Caco-2 (cell line): ENCODE data around the gene TBXAS1. TPM values are rescaled to one million over a fixed set of nuclear protein-coding genes. Genes with fewer than 3 reads are reported as not detected.

ENCODE experiments used
- BruUV-seq: library from RNA; stranded (reverse); fragments of 400-500 nt; replicated peaks from 2 replicates; lab custom pipeline; 2021; lab: Mats Ljungman, UMichigan
- CTCF ChIA-PET: fragments of 300-600 bp; sonication (Branson Sonifier 250); formaldehyde crosslinking; loops from one replicate; lab custom pipeline; 2022; ENCODE audit warnings: antibody characterized with exemption; lab: Charles Lee
- POLR2A ChIA-PET: fragments of 300-600 bp; sonication (Branson Sonifier 250); formaldehyde crosslinking; loops from one replicate; lab custom pipeline; 2022; ENCODE audit warnings: antibody characterized with exemption; lab: Charles Lee
- DNase-seq, 2 experiments: peaks; one replicate each; pipeline versions ENCODE4 v3.0.0 to v3.0.0-alpha.2; 2020 to 2022
- H3K27me3 ChIP-seq: replicated peaks from 2 replicates; pipeline ENCODE4 v1.6.0; 2011; ENCODE audit warnings: low read length; ENCODE audit not compliant: control insufficient read depth, insufficient read depth
- H3K36me3 ChIP-seq: 2 replicates; pipeline ENCODE4 v1.5.1; 2011; ENCODE audit warnings: low read length; ENCODE audit not compliant: control insufficient read depth, insufficient read depth
- H3K4me1 ChIP-seq: fragments of 250-450 bp; sonication (Bioruptor Pico); 2 replicates; pipeline ENCODE4 v1.5.1; 2020; ENCODE audit warnings: mild to moderate bottlenecking
- H3K4me3 ChIP-seq: 2 replicates; pipeline ENCODE4 v1.5.1; 2011; ENCODE audit warnings: low read depth, mild to moderate bottlenecking, control low read depth, low read length
- H3K9me3 ChIP-seq: fragments of 250-450 bp; sonication (Bioruptor Pico); 2 replicates; pipeline ENCODE4 v1.5.1; 2020; ENCODE audit warnings: mild to moderate bottlenecking, moderate library complexity
- H3K27ac Mint-ChIP-seq: one replicate; pipeline ENCODE4 v1.8.0; 2022; ENCODE audit warnings: mixed read lengths; ENCODE audit not compliant: unreplicated experiment
- H3K27me3 Mint-ChIP-seq: one replicate; pipeline ENCODE4 v1.8.0; 2022; ENCODE audit warnings: mixed read lengths; ENCODE audit not compliant: insufficient read depth, unreplicated experiment
- H3K36me3 Mint-ChIP-seq: one replicate; pipeline ENCODE4 v1.8.0; 2022; ENCODE audit warnings: mild to moderate bottlenecking, mixed read lengths; ENCODE audit not compliant: insufficient read depth, unreplicated experiment
- H3K4me1 Mint-ChIP-seq: one replicate; pipeline ENCODE4 v1.8.0; 2022; ENCODE audit warnings: low read depth, mixed read lengths; ENCODE audit not compliant: unreplicated experiment
- H3K4me3 Mint-ChIP-seq: one replicate; pipeline ENCODE4 v1.8.0; 2022; ENCODE audit warnings: mild to moderate bottlenecking, moderate library complexity, mixed read lengths; ENCODE audit not compliant: unreplicated experiment
- H3K9me3 Mint-ChIP-seq: one replicate; pipeline ENCODE4 v1.8.0; 2022; ENCODE audit warnings: mixed read lengths; ENCODE audit not compliant: unreplicated experiment
- intact Hi-C: fragments of 100-400 bp; cut with micrococcal nuclease; formaldehyde crosslinking; loops from one replicate; pipeline ENCODE4 v1.10.0; 2022; ENCODE audit not compliant: unreplicated experiment
- total RNA-seq: library from RNA; stranded (reverse); gene quantifications from 2 replicates; pipeline ENCODE4 v1.2.3, GENCODE V29; 2022
- TF ChIP-seq, protein P1 (sequence below), 2 experiments: fragments of 200-600 bp in 1 of 2; IDR thresholded peaks; 1 replicate in 1 of 2; 2 replicates in 1 of 2; pipeline versions ENCODE4 v1.5.1 to v1.8.0; 2011 to 2022; ENCODE audit warnings: antibody characterized with exemption in 1 of 2, control low read depth in 1 of 2, inconsistent platforms in 1 of 2, low read depth in 1 of 2, low read length in 1 of 2, mild to moderate bottlenecking in 1 of 2, moderate library complexity in 1 of 2; ENCODE audit not compliant: insufficient read depth in 1 of 2, severe bottlenecking in 1 of 2, unreplicated experiment in 1 of 2

Gene TBXAS1
- total RNA-seq, 1 experiment from 2014 or later: 1.6 TPM

DNA sequence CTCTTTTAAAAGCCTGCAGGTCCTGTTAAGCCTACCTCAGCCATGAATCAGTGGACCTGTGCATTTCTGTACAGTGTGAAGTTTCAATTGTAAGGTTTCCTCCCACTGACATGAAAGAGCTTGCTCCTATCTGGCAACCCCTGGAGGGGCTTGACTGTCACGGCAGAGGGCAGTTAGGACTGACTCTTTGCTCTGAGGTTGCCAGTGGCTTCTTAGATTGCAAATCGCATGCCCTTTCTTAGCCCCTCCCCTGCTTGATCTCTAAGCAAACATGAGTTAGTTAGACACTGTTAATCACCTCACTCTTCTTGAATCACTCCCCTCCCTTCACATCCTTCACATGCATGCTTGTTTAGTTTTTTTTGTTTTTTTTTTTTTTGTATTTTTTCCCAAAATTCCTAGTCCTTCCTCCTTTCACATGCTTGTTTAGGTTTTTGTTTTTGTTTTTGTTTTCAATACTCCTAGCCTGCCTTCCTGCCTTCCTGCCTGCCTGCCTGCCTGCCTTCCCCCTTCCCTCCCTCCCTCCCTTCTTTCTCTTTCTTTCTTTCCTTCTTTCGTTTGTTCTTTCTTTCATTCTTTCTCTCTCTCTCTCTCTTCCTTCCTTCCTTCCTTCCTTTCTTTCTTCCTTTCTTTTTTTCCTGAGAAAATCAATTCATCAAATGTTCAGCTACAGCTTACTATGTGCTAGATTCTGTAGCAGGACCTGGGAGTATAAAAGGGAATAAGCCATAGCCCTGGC, 45.2 kb upstream of the TBXAS1 start:
- no peak overlapping the region for H3K4me3 ChIP-seq
- intact Hi-C loops: no loop called here
- no peaks in the 10 kb centered on the region for H3K36me3 ChIP-seq
- CTCF ChIA-PET: interaction anchor here (0.7 kb wide), 1 partner anchor 51 kb away, joined by 3 read pairs; no protein-coding TSS in a partner anchor
- H3K36me3 Mint-ChIP-seq: no peaks in the 10 kb centered on the region
- peaks cover 3% of the 10 kb centered on the region; the same call in 1 of the 2 replicates for H3K4me1 ChIP-seq
- TF ChIP-seq, protein P1, sequence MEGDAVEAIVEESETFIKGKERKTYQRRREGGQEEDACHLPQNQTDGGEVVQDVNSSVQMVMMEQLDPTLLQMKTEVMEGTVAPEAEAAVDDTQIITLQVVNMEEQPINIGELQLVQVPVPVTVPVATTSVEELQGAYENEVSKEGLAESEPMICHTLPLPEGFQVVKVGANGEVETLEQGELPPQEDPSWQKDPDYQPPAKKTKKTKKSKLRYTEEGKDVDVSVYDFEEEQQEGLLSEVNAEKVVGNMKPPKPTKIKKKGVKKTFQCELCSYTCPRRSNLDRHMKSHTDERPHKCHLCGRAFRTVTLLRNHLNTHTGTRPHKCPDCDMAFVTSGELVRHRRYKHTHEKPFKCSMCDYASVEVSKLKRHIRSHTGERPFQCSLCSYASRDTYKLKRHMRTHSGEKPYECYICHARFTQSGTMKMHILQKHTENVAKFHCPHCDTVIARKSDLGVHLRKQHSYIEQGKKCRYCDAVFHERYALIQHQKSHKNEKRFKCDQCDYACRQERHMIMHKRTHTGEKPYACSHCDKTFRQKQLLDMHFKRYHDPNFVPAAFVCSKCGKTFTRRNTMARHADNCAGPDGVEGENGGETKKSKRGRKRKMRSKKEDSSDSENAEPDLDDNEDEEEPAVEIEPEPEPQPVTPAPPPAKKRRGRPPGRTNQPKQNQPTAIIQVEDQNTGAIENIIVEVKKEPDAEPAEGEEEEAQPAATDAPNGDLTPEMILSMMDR (IDR thresholded peaks at IDR 0.05; ENCODE audit: insufficient read depth in 1 of 2, low read depth in 1 of 2, low read length in 1 of 2, severe bottlenecking in 1 of 2, unreplicated experiment in 1 of 2): no peak
- no peaks in the 10 kb centered on the region for H3K9me3 ChIP-seq
- H3K27me3 ChIP-seq: no peaks in the 10 kb centered on the region
- DNase-seq: peak in 1 of 2 experiments; percentile 30
- no peak overlapping the region for H3K27ac Mint-ChIP-seq
- peaks cover 4% of the 10 kb centered on the region for H3K27me3 Mint-ChIP-seq
- H3K4me1 Mint-ChIP-seq: no peaks in the 10 kb centered on the region
- BruUV-seq: no TSS peak
- H3K4me3 Mint-ChIP-seq: no peak overlapping the region
- H3K9me3 Mint-ChIP-seq: no peaks in the 10 kb centered on the region
- POLR2A ChIA-PET: interaction anchor here (0.5 to 0.6 kb wide), 3 partner anchors 194 to 424 kb away, joined by 3 to 12 read pairs (median 3); partner anchors contain the start of gene LUC7L2

GRCh38 chr7:139784648-139785047, 44.4 kb upstream of the TBXAS1 start:
- Mint-ChIP-seq H3K4me3 (no peak overlapping the region), H3K36me3 (no peaks in the 10 kb centered on the region), H3K27me3 (peaks cover 4% of the 10 kb centered on the region), H3K4me1 (no peaks in the 10 kb centered on the region), H3K27ac (no peak overlapping the region), H3K9me3 (no peaks in the 10 kb centered on the region)
- Histone ChIP-seq H3K9me3 (no peaks in the 10 kb centered on the region), H3K36me3 (no peaks in the 10 kb centered on the region), H3K4me3 (no peak overlapping the region), H3K27me3 (no peaks in the 10 kb centered on the region), H3K4me1 (peaks cover 3% of the 10 kb centered on the region; the same call in 1 of the 2 replicates)
- ChIA-PET CTCF (no interaction called here), POLR2A (no interaction called here)
- no peak for DNase-seq
- TF ChIP-seq, protein P1 (IDR thresholded peaks at IDR 0.05; ENCODE audit: insufficient read depth in 1 of 2, low read depth in 1 of 2, low read length in 1 of 2, severe bottlenecking in 1 of 2, unreplicated experiment in 1 of 2): no peak
- no TSS peak for BruUV-seq
- intact Hi-C loops: no loop called here

DNA sequence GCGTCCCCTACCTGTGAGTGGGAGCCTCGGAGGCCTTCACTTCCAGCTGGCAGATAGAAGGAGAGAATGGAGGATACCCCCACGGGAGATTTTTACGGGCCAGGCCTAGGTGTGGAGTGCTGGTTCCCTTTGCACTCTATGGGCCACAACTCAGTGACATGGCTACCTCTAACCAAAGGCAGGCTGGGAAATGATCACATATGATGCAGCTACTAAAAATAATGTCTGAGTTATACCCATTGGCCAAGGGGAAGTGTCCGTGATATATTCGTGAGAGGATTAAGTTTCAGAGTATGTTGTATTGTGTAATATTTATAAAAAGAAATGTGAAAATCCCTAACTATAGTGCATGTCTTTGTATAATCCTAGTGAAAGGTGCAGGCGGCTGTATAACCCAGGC, 37.7 kb upstream of the TBXAS1 start:
- no peaks in the 10 kb centered on the region for H3K4me1 ChIP-seq
- no TSS peak for BruUV-seq
- Mint-ChIP-seq H3K27ac (no peak overlapping the region), H3K9me3 (no peaks in the 10 kb centered on the region), H3K27me3 (no peaks in the 10 kb centered on the region), H3K4me1 (no peaks in the 10 kb centered on the region), H3K4me3 (no peak overlapping the region), H3K36me3 (no peaks in the 10 kb centered on the region)
- TF ChIP-seq, protein P1 (IDR thresholded peaks at IDR 0.05; ENCODE audit: insufficient read depth in 1 of 2, low read depth in 1 of 2, low read length in 1 of 2, severe bottlenecking in 1 of 2, unreplicated experiment in 1 of 2): no peak
- CTCF ChIA-PET: no interaction called here
- DNase-seq: no peak
- POLR2A ChIA-PET: no interaction called here
- H3K36me3 ChIP-seq: no peaks in the 10 kb centered on the region
- no peaks in the 10 kb centered on the region for H3K9me3 ChIP-seq
- no peaks in the 10 kb centered on the region for H3K27me3 ChIP-seq
- no peak overlapping the region for H3K4me3 ChIP-seq
- intact Hi-C loops: no loop called here
